Measurements from ENCODE around the gene GET3. TPM values are rescaled to one million over a fixed set of nuclear protein-coding genes. Genes with fewer than 3 reads are reported as not detected.

GET3 gene
- total RNA-seq, 1 experiment from 2014 or later: 105 TPM

- DNase-seq (ENCODE audit: low spot score): no peak
Observed at GRCh38 chr19:12779162-12779993, 42.1 kb downstream of the GET3 start.

- DNase-seq (ENCODE audit: low spot score): peak; percentile 36
Observed at GRCh38 chr19:12782174-12782423, 44.8 kb downstream of the GET3 start.

GRCh38 chr19:12782424-12783290 lies 45.4 kb downstream of the GET3 start:
- DNase-seq (ENCODE audit: low spot score): peak; percentile 60

GRCh38 chr19:12783291-12783848 lies 46.1 kb downstream of the GET3 start:
- no peak for DNase-seq (ENCODE audit: low spot score)

GRCh38 chr19:12783849-12784393 lies 46.6 kb downstream of the GET3 start:
- peak; percentile 58 for DNase-seq (ENCODE audit: low spot score)

- peak; percentile 43 for DNase-seq (ENCODE audit: low spot score)
Observed at GRCh38 chr19:12784394-12784870, 47.1 kb downstream of the GET3 start.

- no peak for DNase-seq (ENCODE audit: low spot score)
Observed at GRCh38 chr19:12784871-12785430, 47.7 kb downstream of the GET3 start.

- no peak for DNase-seq (ENCODE audit: low spot score)
Observed at GRCh38 chr19:12785431-12786031, 48.2 kb downstream of the GET3 start.

GRCh38 chr19:12786141-12786870 lies 49.0 kb downstream of the GET3 start:
- DNase-seq (ENCODE audit: low spot score): peak; percentile 69

- DNase-seq (ENCODE audit: low spot score): no peak
Observed at GRCh38 chr19:12786952-12787351, 49.7 kb downstream of the GET3 start.

GRCh38 chr19:12787458-12787857 lies 50.2 kb downstream of the GET3 start:
- no peak for DNase-seq (ENCODE audit: low spot score)

- no peak for DNase-seq (ENCODE audit: low spot score)
Observed at GRCh38 chr19:12788042-12788681, 50.9 kb downstream of the GET3 start.

GRCh38 chr19:12788682-12789097 lies 51.4 kb downstream of the GET3 start:
- peak; percentile 75 for DNase-seq (ENCODE audit: low spot score)

- DNase-seq (ENCODE audit: low spot score): peak; percentile 52
Observed at GRCh38 chr19:12789098-12789903, 52.0 kb downstream of the GET3 start.

GRCh38 chr19:12789904-12790619 lies 52.8 kb downstream of the GET3 start:
- peak; percentile 90 for DNase-seq (ENCODE audit: low spot score)

- no peak for DNase-seq (ENCODE audit: low spot score)
Observed at GRCh38 chr19:12790628-12791344, 53.5 kb downstream of the GET3 start.

GRCh38 chr19:12791345-12792050 lies 54.2 kb downstream of the GET3 start, which contains the start of gene JUNB:
TSS of gene JUNB (plus strand) at chr19:12791486. CDS start at chr19:12791772, 286 bp downstream.
- peak; percentile 92 for DNase-seq (ENCODE audit: low spot score)
